ENCODE results near the gene PTGER2.

The PTGER2 gene

DNA sequence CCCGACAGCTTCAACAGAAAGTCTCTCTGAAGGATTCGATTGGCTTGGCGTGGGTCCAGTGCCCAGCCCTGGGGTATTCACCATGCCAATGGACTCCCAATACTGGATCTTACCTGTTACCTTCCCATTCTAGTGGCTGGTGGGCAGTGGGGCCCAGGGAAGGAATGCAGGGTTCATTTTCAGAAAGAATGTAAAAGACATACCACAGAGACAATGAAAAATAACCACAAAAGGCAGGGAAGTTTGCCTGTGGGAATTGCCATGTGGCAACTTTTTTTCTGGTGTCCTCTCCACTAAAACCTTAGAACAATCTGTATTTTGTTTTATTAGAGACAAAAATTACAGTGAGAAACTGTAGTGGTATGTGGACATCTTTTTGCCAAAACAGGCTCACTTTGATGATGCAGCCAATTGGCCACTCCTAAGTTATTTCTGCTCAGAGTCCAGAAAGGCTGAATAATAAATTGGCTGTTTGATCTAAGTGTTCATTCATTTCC lies 55.2 kb downstream of the PTGER2 start:
- H3K4me1 ChIP-seq (ENCODE audit: insufficient read depth, poor library complexity, severe bottlenecking) = peaks cover 20% of the 10 kb centered on the region
- peak; percentile 66 for ATAC-seq (ENCODE audit: low read depth)
- no peak for DNase-seq (ENCODE audit: low spot score)

DNA sequence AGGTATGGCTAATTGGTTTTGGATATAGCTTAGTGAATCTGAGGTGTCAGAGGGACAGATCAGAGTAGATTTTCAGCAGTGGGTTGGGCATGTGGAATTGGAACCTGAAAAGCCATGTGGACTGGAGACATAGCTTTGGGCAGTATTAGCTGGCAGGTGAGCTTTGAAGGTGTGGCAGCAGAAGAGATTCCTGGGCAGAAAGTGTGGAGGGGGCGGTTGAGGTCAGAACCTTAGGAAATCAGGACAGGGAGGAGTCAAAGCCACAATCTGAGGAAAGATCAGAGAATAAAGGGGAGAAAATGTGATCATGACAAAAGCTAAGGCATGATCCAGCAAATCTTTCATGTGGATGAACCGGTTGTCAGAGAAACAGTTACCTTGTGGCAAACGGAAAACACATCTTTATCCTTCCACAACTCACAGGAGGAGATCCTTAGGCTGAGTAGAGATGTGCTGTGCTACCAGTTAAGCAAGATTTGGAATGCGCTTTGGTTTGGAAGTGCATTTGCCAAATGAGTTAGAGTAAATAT lies 56.4 kb downstream of the PTGER2 start:
- Histone ChIP-seq H3K4me1 (ENCODE audit: insufficient read depth, poor library complexity, severe bottlenecking) (peaks cover 20% of the 10 kb centered on the region), H3K36me3 (ENCODE audit: low read depth) (no peaks in the 10 kb centered on the region), H3K9me3 (ENCODE audit: severe bottlenecking) (no peaks in the 10 kb centered on the region), H3K27me3 (ENCODE audit: insufficient read depth, poor library complexity, severe bottlenecking) (no peaks in the 10 kb centered on the region), H3K4me3 (ENCODE audit: severe bottlenecking) (no peak overlapping the region), H3K27ac (ENCODE audit: poor library complexity, severe bottlenecking) (peak overlapping the region; percentile 69)
- DNase-seq (ENCODE audit: low spot score) (no peak), ATAC-seq (ENCODE audit: low read depth) (peak; percentile 83)
- TF ChIP-seq, protein P1, sequence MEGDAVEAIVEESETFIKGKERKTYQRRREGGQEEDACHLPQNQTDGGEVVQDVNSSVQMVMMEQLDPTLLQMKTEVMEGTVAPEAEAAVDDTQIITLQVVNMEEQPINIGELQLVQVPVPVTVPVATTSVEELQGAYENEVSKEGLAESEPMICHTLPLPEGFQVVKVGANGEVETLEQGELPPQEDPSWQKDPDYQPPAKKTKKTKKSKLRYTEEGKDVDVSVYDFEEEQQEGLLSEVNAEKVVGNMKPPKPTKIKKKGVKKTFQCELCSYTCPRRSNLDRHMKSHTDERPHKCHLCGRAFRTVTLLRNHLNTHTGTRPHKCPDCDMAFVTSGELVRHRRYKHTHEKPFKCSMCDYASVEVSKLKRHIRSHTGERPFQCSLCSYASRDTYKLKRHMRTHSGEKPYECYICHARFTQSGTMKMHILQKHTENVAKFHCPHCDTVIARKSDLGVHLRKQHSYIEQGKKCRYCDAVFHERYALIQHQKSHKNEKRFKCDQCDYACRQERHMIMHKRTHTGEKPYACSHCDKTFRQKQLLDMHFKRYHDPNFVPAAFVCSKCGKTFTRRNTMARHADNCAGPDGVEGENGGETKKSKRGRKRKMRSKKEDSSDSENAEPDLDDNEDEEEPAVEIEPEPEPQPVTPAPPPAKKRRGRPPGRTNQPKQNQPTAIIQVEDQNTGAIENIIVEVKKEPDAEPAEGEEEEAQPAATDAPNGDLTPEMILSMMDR (IDR thresholded peaks at IDR 0.05; ENCODE audit: poor library complexity, severe bottlenecking) = no peak

More for the DNA sequence above, 55.2 kb downstream of the PTGER2 start:
- Histone ChIP-seq H3K4me3 (ENCODE audit: severe bottlenecking) (no peak overlapping the region), H3K9me3 (ENCODE audit: severe bottlenecking) (no peaks in the 10 kb centered on the region), H3K27ac (ENCODE audit: poor library complexity, severe bottlenecking) (peak overlapping the region; percentile 69), H3K36me3 (ENCODE audit: low read depth) (no peaks in the 10 kb centered on the region), H3K27me3 (ENCODE audit: insufficient read depth, poor library complexity, severe bottlenecking) (no peaks in the 10 kb centered on the region)
- TF ChIP-seq, protein P1 (IDR thresholded peaks at IDR 0.05; ENCODE audit: poor library complexity, severe bottlenecking) = no peak

DNA sequence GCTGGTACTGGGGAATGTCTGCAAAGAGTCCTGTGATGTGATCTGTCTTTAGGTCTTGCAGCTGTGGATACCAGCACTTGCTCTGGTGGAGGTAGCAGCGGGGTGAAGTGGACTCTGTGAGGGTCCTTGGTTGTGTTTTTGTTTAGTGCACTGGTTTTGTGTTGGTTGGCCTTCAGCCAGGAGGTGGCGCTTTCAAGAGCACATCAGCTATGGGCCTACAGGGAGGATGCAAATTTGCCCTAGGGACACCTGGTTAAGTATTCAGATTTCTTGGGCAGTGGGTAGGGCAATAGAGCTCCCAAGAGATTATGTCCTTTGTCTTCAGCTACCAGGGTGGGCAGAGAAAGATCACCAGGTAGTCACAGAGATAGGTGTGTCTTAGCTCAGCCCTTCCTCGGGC lies 63.8 kb downstream of the PTGER2 start:
- H3K4me3 ChIP-seq (ENCODE audit: severe bottlenecking) = no peak overlapping the region
- H3K27ac ChIP-seq (ENCODE audit: poor library complexity, severe bottlenecking) = no peak overlapping the region
- no peaks in the 10 kb centered on the region for H3K36me3 ChIP-seq (ENCODE audit: low read depth)
- H3K27me3 ChIP-seq (ENCODE audit: insufficient read depth, poor library complexity, severe bottlenecking) = no peaks in the 10 kb centered on the region
- no peaks in the 10 kb centered on the region for H3K9me3 ChIP-seq (ENCODE audit: severe bottlenecking)
- no peak for ATAC-seq (ENCODE audit: low read depth)
- DNase-seq (ENCODE audit: low spot score) = no peak
- peaks cover 9% of the 10 kb centered on the region for H3K4me1 ChIP-seq (ENCODE audit: insufficient read depth, poor library complexity, severe bottlenecking)
- TF ChIP-seq, protein P1 (IDR thresholded peaks at IDR 0.05; ENCODE audit: poor library complexity, severe bottlenecking) = no peak

Data from RWPE2 (cell line).